SHP77 (cell line): ENCODE measurements around the gene WFIKKN1.

Experiments used
- DNase-seq, 2 experiments: peaks; one replicate each; lab custom pipeline; 2025; lab: John Stamatoyannopoulos, UW

Gene WFIKKN1

GRCh38 chr16:657487-657886 is 26.7 kb downstream of the WFIKKN1 start:
- DNase-seq: no peak

GRCh38 chr16:658679-659571 is 28.1 kb downstream of the WFIKKN1 start:
- no peak for DNase-seq

- DNase-seq: no peak
Observed at GRCh38 chr16:659618-660017, 28.8 kb downstream of the WFIKKN1 start.

GRCh38 chr16:660132-660458 is 29.3 kb downstream of the WFIKKN1 start:
- no peak for DNase-seq

GRCh38 chr16:660459-661183 is 29.8 kb downstream of the WFIKKN1 start:
- DNase-seq: peak; percentile 85 to 96

- no peak for DNase-seq
Observed at GRCh38 chr16:661184-661821, 30.5 kb downstream of the WFIKKN1 start.

- no peak for DNase-seq
Observed at GRCh38 chr16:662095-662494, 31.3 kb downstream of the WFIKKN1 start.

- no peak for DNase-seq
Observed at GRCh38 chr16:662597-662996, 31.8 kb downstream of the WFIKKN1 start.

GRCh38 chr16:666572-666971 is 35.8 kb downstream of the WFIKKN1 start:
- no peak for DNase-seq

- no peak for DNase-seq
Observed at GRCh38 chr16:667113-667779, 36.5 kb downstream of the WFIKKN1 start.

- DNase-seq: peak; percentile 83 to 90
Observed at GRCh38 chr16:667780-668518, 37.2 kb downstream of the WFIKKN1 start, which contains the start of gene RHOT2. TSS of gene RHOT2 (plus strand) at chr16:668132. CDS start at chr16:668200, 68 bp downstream.

GRCh38 chr16:668519-669171 is 37.9 kb downstream of the WFIKKN1 start:
- no peak for DNase-seq

- no peak for DNase-seq
Observed at GRCh38 chr16:669666-670065, 38.9 kb downstream of the WFIKKN1 start.

GRCh38 chr16:670485-671352 is 39.9 kb downstream of the WFIKKN1 start:
- no peak for DNase-seq

- no peak for DNase-seq
Observed at GRCh38 chr16:671353-672131, 40.8 kb downstream of the WFIKKN1 start.

- no peak for DNase-seq
Observed at GRCh38 chr16:672371-672770, 41.6 kb downstream of the WFIKKN1 start.

- DNase-seq: no peak
Observed at GRCh38 chr16:672851-673250, 42.1 kb downstream of the WFIKKN1 start.

GRCh38 chr16:673399-673991 is 42.7 kb downstream of the WFIKKN1 start:
- no peak for DNase-seq
